Muscle of back (tissue), 11 donors: Measurements from ENCODE around the gene PLSCR2. TPM values are rescaled to one million over a fixed set of nuclear protein-coding genes. Genes with fewer than 3 reads are reported as not detected.
"Not testable (repeated sequence)": the region's sequence is repeated elsewhere in the genome, so short reads cannot be mapped to it uniquely, and the experiment has no call there.

Experiments used
- DNase-seq, 3 donors: peaks; one replicate each; pipeline versions ENCODE4 v3.0.0 to v3.0.0-alpha.2; 2013
- polyA plus RNA-seq, 10 donors: library from polyadenylated mRNA; unstranded; fragments of 120-200 nt; gene quantifications; one replicate each; pipeline ENCODE4 v1.2.1, GENCODE V29; 2013; ENCODE audit not compliant: insufficient read length in 10 of 10

Gene PLSCR2
- polyA plus RNA-seq, 10 donors: 0.09 to 0.42 (median 0.28) TPM; not detected in 7

DNA sequence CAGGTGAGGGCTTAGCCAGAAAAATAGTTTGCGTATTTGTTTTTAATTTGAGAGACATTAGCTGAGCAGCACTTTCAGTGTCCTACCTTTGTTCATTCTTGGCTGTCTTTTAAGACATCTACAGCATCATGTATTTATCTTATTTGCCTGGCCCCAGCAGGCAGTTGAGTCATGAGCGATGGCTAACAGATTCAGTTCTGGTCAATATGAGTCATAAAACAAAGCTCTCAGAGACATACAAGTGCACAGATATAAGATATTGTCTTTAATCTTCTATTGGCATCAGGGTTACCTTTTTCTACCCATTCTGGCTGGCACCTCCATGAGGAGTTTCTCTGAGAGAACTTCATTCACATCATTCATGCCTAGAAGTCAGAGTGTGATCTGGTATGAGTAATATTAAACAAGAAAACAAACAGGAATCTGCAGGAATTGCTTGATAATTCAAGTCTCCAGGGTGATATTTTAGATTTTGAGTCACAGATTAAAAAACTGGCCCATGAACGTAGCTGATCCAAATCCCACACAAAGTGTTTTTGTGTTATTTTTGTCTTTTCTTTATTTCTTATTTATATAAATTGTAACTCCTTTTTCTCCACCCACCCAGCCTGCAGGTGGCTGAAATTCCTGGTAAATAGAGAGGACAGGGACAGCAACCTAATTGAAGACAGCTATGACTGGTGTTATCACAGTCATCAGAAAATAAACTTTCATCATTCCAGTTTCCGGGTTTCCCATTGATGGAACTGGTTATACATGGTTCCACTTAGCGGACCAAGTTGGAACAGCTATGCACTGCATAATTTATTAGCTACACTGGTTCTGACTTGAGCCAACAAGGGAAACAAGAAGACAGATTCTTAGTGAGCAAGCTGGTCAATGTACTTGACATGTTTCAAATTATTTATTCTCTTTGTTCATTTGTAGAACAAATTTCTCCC, 47.3 kb downstream of the PLSCR2 start:
- DNase-seq: peak in 1 of 3 donors; percentile 14

- DNase-seq: no peak
Measured at GRCh38 chr3:146416366-146416765, 53.0 kb downstream of the PLSCR2 start.

- DNase-seq: no peak
Measured at GRCh38 chr3:146414010-146414409, 55.4 kb downstream of the PLSCR2 start.

DNA sequence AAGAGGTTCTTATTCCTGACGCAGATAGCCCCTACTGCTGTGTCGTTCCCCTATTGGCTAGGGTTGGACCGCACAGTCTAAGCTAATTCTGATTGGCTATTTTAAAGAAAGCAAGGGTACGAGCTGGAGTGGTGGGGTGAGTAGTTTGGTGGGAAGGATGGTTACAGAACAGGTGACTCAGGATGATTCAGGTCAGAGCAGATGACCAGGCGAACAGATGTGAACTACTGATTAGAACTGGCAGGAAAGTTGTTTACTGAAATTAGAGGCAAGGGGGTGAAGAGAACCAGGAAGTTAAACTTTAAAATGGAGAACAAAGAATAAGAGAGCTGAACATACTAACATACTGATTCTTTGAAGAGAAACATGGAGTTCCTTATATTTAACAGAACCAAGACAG, 56.6 kb downstream of the PLSCR2 start:
- not testable (repeated sequence) for DNase-seq

DNA sequence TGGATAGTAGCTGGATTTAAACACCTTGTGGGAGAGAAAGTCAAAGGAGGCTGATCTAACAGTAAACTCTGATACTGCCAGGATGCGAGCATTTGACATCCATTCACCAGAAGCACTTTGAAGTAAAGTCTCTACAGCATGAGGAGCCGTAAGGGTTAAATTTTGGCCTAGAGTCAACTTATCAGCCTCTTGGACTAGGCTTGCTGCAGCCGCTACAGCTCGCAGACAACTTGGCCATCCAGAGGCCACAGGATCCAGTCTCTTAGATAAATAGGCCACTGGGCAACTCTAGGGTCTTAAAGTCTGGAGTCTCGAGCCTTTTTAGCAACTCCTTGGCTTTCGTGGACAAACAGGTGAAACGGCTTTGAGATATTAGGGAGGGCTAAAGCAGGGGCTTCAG, 61.4 kb downstream of the PLSCR2 start:
- DNase-seq: no peak

DNA sequence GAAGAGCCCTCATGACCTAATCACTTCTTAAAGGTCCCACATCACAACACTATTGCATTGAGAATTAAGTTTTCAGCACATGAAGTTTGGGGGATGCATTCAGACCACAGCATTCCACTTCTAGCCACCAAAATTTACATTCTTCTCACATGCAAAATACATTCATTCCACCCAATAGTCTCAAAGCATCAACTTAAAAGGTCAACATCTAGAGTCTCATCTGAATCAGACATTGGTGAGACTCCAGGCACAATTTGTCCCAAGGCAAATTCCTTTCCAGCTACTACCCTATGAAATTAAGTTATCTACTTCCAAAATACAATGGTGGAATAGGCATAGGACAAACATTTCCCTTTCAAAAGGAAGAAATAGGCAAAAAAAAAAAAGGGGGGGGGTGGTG, 64.9 kb downstream of the PLSCR2 start:
- peak in 1 of 3 donors; percentile 11 for DNase-seq

- DNase-seq: no peak
Measured at GRCh38 chr3:146403792-146404191, 65.6 kb downstream of the PLSCR2 start.

DNA sequence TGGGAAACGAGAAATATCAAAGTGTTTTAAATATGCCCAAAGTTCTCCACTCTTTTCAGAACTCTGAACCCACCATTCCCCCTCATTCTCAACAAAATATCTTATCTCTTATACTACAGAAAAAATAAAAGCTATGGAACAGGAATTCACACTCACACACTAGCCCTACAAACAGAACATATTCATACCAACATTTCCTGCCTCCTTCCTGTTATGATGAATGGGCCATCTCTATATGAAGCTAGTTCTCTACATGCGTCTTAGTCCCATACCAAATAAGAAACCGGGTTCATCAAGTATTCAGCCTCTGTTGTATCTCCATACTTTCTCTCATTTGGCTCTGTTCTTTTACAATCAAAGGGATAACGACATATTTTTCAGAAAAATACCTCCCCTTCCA, 72.6 kb downstream of the PLSCR2 start:
- DNase-seq: no peak

DNA sequence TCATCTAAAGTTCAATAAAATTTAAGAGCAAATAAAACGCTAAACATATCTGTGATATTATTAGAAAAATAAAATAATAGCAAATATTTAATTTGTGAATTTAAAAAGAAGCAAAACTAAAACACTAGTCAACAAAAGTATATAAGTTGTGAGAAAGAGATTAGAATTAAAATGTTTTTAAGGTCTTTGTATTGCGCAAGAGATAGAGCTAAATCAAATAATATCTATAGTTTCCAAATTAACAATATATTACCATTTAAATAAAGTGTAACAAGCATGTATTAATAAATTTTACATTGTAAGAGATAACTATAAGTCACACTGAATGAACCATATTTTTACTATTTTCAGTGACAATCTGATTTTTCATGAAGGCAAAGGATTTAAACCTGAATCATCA, 74.2 kb downstream of the PLSCR2 start:
- DNase-seq: no peak

DNA sequence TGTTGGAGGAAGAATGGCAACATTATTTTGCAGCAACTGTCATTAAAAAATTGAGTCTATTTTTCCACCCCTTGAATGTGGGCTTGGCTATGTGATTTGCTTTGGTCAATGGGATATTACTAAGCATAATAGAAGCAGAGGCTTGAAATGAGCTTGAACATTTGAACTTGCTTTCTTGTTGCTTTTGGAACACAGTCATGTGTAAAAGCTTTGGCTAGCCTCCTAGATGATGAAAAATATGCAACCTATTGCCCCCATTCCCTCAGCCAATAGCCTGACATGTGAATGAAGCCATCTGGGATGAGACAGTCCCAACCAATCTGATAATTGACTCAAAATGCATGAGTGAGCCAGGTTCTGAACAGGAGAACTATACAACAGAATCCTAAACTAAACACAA, 78.4 kb downstream of the PLSCR2 start:
- DNase-seq: peak; percentile 48 to 64 (median 59)

GRCh38 chr3:146390006-146390772, 79.2 kb downstream of the PLSCR2 start:
- DNase-seq: no peak

GRCh38 chr3:146387566-146387965, 81.8 kb downstream of the PLSCR2 start:
- no peak for DNase-seq

DNA sequence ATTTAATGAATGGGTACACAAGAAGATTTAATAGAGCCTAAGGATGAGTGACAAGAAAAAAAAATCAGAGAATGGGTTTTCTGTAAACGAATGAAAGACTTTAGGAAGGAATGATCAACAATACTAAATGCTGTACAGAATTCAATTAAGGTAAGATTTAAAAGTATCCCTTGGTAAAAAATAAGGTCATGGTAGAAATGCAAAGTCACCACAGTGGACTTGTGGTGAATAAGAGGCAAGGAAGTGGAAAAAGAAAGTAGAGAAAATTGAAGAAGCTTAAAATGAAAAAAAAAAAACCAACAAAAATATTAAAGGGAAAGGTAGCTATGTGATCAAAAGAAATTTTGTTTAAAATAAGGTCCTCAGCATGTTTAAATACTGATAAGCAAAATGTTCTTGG, 82.4 kb downstream of the PLSCR2 start:
- no peak for DNase-seq

DNA sequence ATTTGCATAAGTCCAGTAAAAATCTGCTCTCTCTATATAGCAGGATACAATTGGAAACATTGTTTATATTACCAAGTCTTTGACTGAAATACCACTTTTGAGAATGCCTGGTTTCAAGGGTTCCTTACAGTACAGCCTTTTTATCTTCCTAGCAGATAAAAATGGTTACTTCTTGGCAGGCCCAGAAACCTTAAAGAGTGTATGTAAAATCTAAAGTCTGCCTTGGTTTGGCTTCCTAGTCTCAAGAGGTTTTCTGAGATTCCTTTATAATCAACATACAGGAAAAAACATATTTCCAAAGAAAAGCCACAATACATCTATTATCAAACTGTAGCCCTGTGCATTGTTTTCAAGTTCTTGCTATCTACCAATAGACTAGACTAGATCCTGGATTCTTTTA, 84.6 kb downstream of the PLSCR2 start:
- DNase-seq: no peak

Other genes starting within 250 kb of the PLSCR2 start
- 10 to 100 TPM; 15.1 to 28.6 (median 18.4) TPM for gene PLSCR4, start 218.5 kb downstream of the PLSCR2 start, polyA plus RNA-seq
- 10 to 100 TPM; 16.2 to 27.6 (median 21.1) TPM for gene PLSCR1, start 75.0 kb upstream of the PLSCR2 start, polyA plus RNA-seq
- not detected for gene PLSCR5, start 135.8 kb upstream of the PLSCR2 start, polyA plus RNA-seq